ENCODE measurements around the gene TTC7B.

DNA sequence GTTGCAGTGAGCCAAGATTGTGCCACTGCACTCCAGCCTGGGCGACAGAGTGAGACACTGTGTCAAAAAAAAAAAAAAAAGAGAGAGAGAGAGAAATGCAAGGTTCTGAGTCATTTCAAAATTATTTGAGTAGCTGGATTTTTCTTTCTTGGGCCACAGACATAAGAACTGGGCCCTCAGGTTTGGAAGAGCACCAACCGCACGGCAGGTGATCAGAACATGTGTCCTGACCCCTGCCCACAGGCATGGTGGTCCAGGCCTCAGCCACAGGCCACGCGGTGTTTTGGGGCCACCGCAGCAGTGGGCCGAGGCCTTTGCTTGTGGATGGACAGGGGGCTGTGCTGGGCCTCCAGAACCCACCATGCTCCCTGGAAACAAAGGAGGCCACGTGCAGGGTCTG lies 292.7 kb downstream of the TTC7B start:
- TF ChIP-seq, protein P1, sequence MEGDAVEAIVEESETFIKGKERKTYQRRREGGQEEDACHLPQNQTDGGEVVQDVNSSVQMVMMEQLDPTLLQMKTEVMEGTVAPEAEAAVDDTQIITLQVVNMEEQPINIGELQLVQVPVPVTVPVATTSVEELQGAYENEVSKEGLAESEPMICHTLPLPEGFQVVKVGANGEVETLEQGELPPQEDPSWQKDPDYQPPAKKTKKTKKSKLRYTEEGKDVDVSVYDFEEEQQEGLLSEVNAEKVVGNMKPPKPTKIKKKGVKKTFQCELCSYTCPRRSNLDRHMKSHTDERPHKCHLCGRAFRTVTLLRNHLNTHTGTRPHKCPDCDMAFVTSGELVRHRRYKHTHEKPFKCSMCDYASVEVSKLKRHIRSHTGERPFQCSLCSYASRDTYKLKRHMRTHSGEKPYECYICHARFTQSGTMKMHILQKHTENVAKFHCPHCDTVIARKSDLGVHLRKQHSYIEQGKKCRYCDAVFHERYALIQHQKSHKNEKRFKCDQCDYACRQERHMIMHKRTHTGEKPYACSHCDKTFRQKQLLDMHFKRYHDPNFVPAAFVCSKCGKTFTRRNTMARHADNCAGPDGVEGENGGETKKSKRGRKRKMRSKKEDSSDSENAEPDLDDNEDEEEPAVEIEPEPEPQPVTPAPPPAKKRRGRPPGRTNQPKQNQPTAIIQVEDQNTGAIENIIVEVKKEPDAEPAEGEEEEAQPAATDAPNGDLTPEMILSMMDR (IDR thresholded peaks at IDR 0.05; ENCODE audit: borderline replicate concordance, extremely low read depth, low read length, poor library complexity, severe bottlenecking), result no peak
- TF ChIP-seq EZH2 (IDR thresholded peaks at IDR 0.05; ENCODE audit: borderline replicate concordance, low read depth, low read length, severe bottlenecking), result no peak
